HCT116 (cell line): Measurements from ENCODE around the gene EXOC4. TPM values are rescaled to one million over a fixed set of nuclear protein-coding genes. Genes with fewer than 3 reads are reported as not detected.

Experiments used
- ATAC-seq: fragments of 200-7000 bp; cut with Tn5 transposase; 2 replicates; pipeline ENCODE4 v1.9.1; 2020; ENCODE audit warnings: mild to moderate bottlenecking, moderate library complexity
- BruUV-seq: library from RNA; stranded (reverse); fragments of 400-500 nt; replicated peaks from 2 replicates; lab custom pipeline; 2021; lab: Mats Ljungman, UMichigan
- CTCF ChIA-PET: fragments of 300-600 bp; sonication (Branson Sonifier 250); formaldehyde crosslinking; loops from one replicate; lab custom pipeline; 2021; ENCODE audit warnings: antibody characterized with exemption; lab: Charles Lee
- POLR2A ChIA-PET: fragments of 300-600, 350-600 bp; sonication (Branson Sonifier 250); formaldehyde crosslinking; loops from one replicate; lab custom pipeline; 2021; ENCODE audit warnings: antibody characterized with exemption; lab: Charles Lee
- RAD21 ChIA-PET, 2 experiments: fragments of 300-600 bp; sonication (Branson Sonifier 250); formaldehyde crosslinking; loops; one replicate each; lab custom pipeline; 2023; ENCODE audit warnings: low total read pairs in 2 of 2; ENCODE audit not compliant: uncharacterized antibody in 2 of 2, unreplicated experiment in 2 of 2, low non-redundant PET in 1 of 2; lab: Charles Lee
- DNase-seq: peaks from one replicate; pipeline ENCODE4 v3.0.0-alpha.2; 2010; ENCODE audit warnings: low read depth, low spot score
- H2AFZ ChIP-seq: fragments of 200-600 bp; shearing (Covaris generic), sonication (generic); 2 replicates; pipeline ENCODE4 v1.6.1; 2017; ENCODE audit warnings: low read depth, mixed run types, mixed read lengths, antibody characterized with exemption, low read length; ENCODE audit not compliant: poor library complexity, severe bottlenecking
- H3K27ac ChIP-seq: 2 replicates; pipeline ENCODE4 v1.5.1; 2012; ENCODE audit warnings: low read depth, low read length
- H3K27me3 ChIP-seq: fragments of 200-600 bp; sonication (generic); 2 replicates; pipeline ENCODE4 v1.6.1; 2016; ENCODE audit warnings: mixed run types, low read length, mixed read lengths; ENCODE audit not compliant: insufficient read depth
- H3K36me3 ChIP-seq, 2 experiments: fragments of 200-500 bp in 1 of 2; fragments of 200-600 bp in 1 of 2; sonication (Bioruptor generic) in 1 of 2; sonication (generic) in 1 of 2; 2 replicates each; pipeline versions ENCODE4 v1.5.1 to v1.6.1; 2014 to 2016; ENCODE audit warnings: low read length in 2 of 2, inconsistent platforms in 1 of 2, mixed read lengths in 1 of 2, mixed run types in 1 of 2; ENCODE audit not compliant: insufficient read depth in 2 of 2, control insufficient read depth in 1 of 2
- H3K4me1 ChIP-seq, 2 experiments: fragments of 200-600 bp in 1 of 2; sonication (generic) in 1 of 2; 2 replicates each; pipeline versions ENCODE4 v1.5.1 to v1.6.1; 2012 to 2017; ENCODE audit warnings: low read length in 2 of 2, inconsistent platforms in 1 of 2, mild to moderate bottlenecking in 1 of 2, mixed read lengths in 1 of 2, mixed run types in 1 of 2, moderate library complexity in 1 of 2; ENCODE audit not compliant: insufficient read depth in 2 of 2, control insufficient read depth in 1 of 2
- H3K4me2 ChIP-seq: fragments of 200-600 bp; sonication (generic); 2 replicates; pipeline ENCODE4 v1.6.1; 2017; ENCODE audit warnings: mixed run types, low read length, mixed read lengths
- H3K4me3 ChIP-seq, 2 experiments: fragments of 200-600 bp in 1 of 2; sonication (generic) in 1 of 2; replicated peaks in 1 of 2; 2 replicates each; pipeline ENCODE4 v1.5.1; 2011 to 2016; ENCODE audit warnings: low read length in 2 of 2, control low read depth in 1 of 2, low read depth in 1 of 2, mild to moderate bottlenecking in 1 of 2, mixed read lengths in 1 of 2, mixed run types in 1 of 2
- H3K79me2 ChIP-seq: fragments of 200-600 bp; sonication (generic); 2 replicates; pipeline ENCODE4 v1.6.1; 2017; ENCODE audit warnings: mild to moderate bottlenecking, mixed run types, low read length, moderate library complexity, mixed read lengths; ENCODE audit not compliant: insufficient read depth
- H3K9ac ChIP-seq: fragments of 200-600 bp; sonication (generic); 2 replicates; pipeline ENCODE4 v1.6.1; 2016; ENCODE audit warnings: low read length, mixed read lengths
- H3K9me2 ChIP-seq: fragments of 200-600 bp; sonication (generic), shearing (Covaris generic); 2 replicates; pipeline ENCODE4 v1.6.1; 2017; ENCODE audit warnings: mixed run types, mild to moderate bottlenecking, moderate library complexity; ENCODE audit not compliant: insufficient read depth
- H3K9me3 ChIP-seq, 2 experiments: fragments of 200-500 bp in 1 of 2; fragments of 200-600 bp in 1 of 2; sonication (Bioruptor generic) in 1 of 2; sonication (generic) in 1 of 2; 2 replicates each; pipeline ENCODE4 v1.6.1; 2014 to 2017; ENCODE audit warnings: low read length in 2 of 2, mixed read lengths in 2 of 2, inconsistent platforms in 1 of 2, low read depth in 1 of 2, mild to moderate bottlenecking in 1 of 2, mixed run types in 1 of 2, moderate library complexity in 1 of 2; ENCODE audit not compliant: control insufficient read depth in 1 of 2, insufficient read depth in 1 of 2
- H4K20me1 ChIP-seq: fragments of 200-600 bp; sonication (generic), shearing (Covaris generic); 2 replicates; pipeline ENCODE4 v1.6.1; 2017; ENCODE audit warnings: mixed run types, mild to moderate bottlenecking, moderate library complexity; ENCODE audit not compliant: insufficient read depth
- JUND ChIP-seq: IDR thresholded peaks from 2 replicates; pipeline ENCODE4 v1.6.1; 2012
- MAX ChIP-seq: IDR thresholded peaks from 2 replicates; pipeline ENCODE4 v1.6.1; 2012
- POLR2AphosphoS5 ChIP-seq: IDR thresholded peaks from 2 replicates; pipeline ENCODE4 v1.6.1; 2011; ENCODE audit warnings: mild to moderate bottlenecking, low read depth, low read length, moderate library complexity
- RAD21 ChIP-seq: IDR thresholded peaks from 2 replicates; pipeline ENCODE4 v1.6.1; 2012; ENCODE audit warnings: low read depth, mild to moderate bottlenecking
- SIN3A ChIP-seq: IDR thresholded peaks from 2 replicates; pipeline ENCODE4 v1.6.1; 2012; ENCODE audit warnings: low read depth
- SP1 ChIP-seq: IDR thresholded peaks from 2 replicates; pipeline ENCODE4 v1.6.1; 2012; ENCODE audit warnings: low read depth
- SRF ChIP-seq: IDR thresholded peaks from 2 replicates; pipeline ENCODE4 v1.6.1; 2012; ENCODE audit warnings: low read depth
- TCF7L2 ChIP-seq: IDR thresholded peaks from 2 replicates; pipeline ENCODE4 v1.7.0; 2011; ENCODE audit warnings: borderline replicate concordance, inconsistent platforms; ENCODE audit not compliant: insufficient read depth, insufficient read length; ENCODE audit errors: extremely low read depth
- intact Hi-C: fragments of 100-400 bp; cut with micrococcal nuclease; formaldehyde crosslinking; loops from 2 replicates; pipeline ENCODE4 v1.10.0; 2022
- total RNA-seq: library from RNA; stranded (reverse); gene quantifications from one replicate; pipeline ENCODE4 v1.2.1, GENCODE V29; 2021; ENCODE audit not compliant: unreplicated experiment
- TF ChIP-seq, protein P1 (sequence below): IDR thresholded peaks from 2 replicates; pipeline ENCODE4 v1.6.1; 2012; ENCODE audit warnings: low read depth

The EXOC4 gene
- total RNA-seq, 1 experiment from 2014 or later: 40.3 TPM

DNA sequence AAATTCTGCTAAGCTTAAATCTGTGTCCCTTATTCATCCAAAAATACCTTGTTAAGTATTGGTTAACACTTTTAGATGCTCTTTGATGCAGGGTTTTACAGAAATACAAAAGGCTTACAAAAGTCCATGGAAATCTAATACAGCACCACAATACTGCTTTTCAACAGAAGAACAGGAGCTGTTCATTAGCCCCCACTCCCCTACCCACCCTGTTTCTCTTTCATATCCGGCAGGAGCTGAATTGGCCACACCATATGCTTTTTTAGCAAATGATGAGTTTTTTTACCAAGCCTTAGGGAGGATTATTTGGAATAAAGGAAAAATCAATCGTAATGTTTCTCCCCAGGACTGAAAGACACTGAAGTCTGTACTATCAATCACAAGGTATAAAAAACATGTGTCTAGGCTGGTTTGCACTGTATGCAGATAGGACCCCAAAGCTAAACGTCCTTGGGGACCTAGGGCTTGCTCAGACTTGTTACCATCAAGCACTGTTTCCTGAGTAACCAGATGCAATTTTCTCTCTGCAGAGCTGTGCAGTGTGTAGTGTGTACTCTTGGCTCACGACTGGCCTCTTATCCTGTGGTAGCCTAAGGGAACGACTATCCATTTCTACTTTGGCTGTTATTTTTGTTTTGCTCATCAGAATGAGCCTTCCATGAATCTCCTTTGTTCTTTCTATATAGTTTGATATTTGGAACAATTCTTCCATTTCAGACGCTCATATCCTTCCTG lies 731.0 kb downstream of the EXOC4 start:
- Histone ChIP-seq H3K4me1 (no peaks in the 10 kb centered on the region), H3K36me3 (no peaks in the 10 kb centered on the region), H2AFZ (no peak overlapping the region), H3K27ac (no peak overlapping the region), H4K20me1 (no peaks in the 10 kb centered on the region), H3K79me2 (no peaks in the 10 kb centered on the region), H3K27me3 (no peaks in the 10 kb centered on the region), H3K9me3 (no peaks in the 10 kb centered on the region)
- intact Hi-C loops: no loop called here
- no TSS peak for BruUV-seq
- DNase-seq (no peak), ATAC-seq (no peak)
- RAD21 ChIA-PET: no interaction called here
- POLR2A ChIA-PET: no interaction called here
- no peak for TF ChIP-seq JUND
- TF ChIP-seq, all 23 proteins: peak for 0
- H3K9ac ChIP-seq: no peak overlapping the region
- H3K9me2 ChIP-seq: no peaks in the 10 kb centered on the region
- H3K4me2 ChIP-seq: no peak overlapping the region
- no peak overlapping the region for H3K4me3 ChIP-seq
- CTCF ChIA-PET: no interaction called here

GRCh38 chr7:133985300-133985699 lies 732.4 kb downstream of the EXOC4 start:
- Histone ChIP-seq H3K9me3 (no peaks in the 10 kb centered on the region), H3K36me3 (no peaks in the 10 kb centered on the region), H3K4me1 (no peaks in the 10 kb centered on the region), H3K79me2 (no peaks in the 10 kb centered on the region), H4K20me1 (no peaks in the 10 kb centered on the region), H3K27ac (no peak overlapping the region), H2AFZ (no peak overlapping the region), H3K27me3 (no peaks in the 10 kb centered on the region), H3K9ac (no peak overlapping the region), H3K4me3 (no peak overlapping the region), H3K9me2 (no peaks in the 10 kb centered on the region), H3K4me2 (no peak overlapping the region)
- ChIA-PET CTCF (no interaction called here), POLR2A (no interaction called here), RAD21 (no interaction called here)
- BruUV-seq: no TSS peak
- DNase-seq (no peak), ATAC-seq (no peak)
- no peak for TF ChIP-seq RAD21
- TF ChIP-seq SRF: no peak
- TF ChIP-seq, protein P1, sequence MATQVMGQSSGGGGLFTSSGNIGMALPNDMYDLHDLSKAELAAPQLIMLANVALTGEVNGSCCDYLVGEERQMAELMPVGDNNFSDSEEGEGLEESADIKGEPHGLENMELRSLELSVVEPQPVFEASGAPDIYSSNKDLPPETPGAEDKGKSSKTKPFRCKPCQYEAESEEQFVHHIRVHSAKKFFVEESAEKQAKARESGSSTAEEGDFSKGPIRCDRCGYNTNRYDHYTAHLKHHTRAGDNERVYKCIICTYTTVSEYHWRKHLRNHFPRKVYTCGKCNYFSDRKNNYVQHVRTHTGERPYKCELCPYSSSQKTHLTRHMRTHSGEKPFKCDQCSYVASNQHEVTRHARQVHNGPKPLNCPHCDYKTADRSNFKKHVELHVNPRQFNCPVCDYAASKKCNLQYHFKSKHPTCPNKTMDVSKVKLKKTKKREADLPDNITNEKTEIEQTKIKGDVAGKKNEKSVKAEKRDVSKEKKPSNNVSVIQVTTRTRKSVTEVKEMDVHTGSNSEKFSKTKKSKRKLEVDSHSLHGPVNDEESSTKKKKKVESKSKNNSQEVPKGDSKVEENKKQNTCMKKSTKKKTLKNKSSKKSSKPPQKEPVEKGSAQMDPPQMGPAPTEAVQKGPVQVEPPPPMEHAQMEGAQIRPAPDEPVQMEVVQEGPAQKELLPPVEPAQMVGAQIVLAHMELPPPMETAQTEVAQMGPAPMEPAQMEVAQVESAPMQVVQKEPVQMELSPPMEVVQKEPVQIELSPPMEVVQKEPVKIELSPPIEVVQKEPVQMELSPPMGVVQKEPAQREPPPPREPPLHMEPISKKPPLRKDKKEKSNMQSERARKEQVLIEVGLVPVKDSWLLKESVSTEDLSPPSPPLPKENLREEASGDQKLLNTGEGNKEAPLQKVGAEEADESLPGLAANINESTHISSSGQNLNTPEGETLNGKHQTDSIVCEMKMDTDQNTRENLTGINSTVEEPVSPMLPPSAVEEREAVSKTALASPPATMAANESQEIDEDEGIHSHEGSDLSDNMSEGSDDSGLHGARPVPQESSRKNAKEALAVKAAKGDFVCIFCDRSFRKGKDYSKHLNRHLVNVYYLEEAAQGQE: no peak
- no peak for TF ChIP-seq SIN3A
- no peak for TF ChIP-seq MAX
- TF ChIP-seq JUND: no peak
- TF ChIP-seq SP1: no peak
- TF ChIP-seq POLR2AphosphoS5: no peak
- TF ChIP-seq TCF7L2: no peak
- intact Hi-C loops: no loop called here
